HG02973 (cell line): Measurements from ENCODE around the gene PRPF38B.
A peak's percentile ranks its signal among the peaks of the same experiment; 100 is the strongest.

Experiments
- ATAC-seq: cut with Tn5 transposase; IDR thresholded peaks from one replicate; pipeline ENCODE4 v1.9.1; 2021; ENCODE audit warnings: moderate library complexity; ENCODE audit not compliant: unreplicated experiment

The PRPF38B gene

DNA sequence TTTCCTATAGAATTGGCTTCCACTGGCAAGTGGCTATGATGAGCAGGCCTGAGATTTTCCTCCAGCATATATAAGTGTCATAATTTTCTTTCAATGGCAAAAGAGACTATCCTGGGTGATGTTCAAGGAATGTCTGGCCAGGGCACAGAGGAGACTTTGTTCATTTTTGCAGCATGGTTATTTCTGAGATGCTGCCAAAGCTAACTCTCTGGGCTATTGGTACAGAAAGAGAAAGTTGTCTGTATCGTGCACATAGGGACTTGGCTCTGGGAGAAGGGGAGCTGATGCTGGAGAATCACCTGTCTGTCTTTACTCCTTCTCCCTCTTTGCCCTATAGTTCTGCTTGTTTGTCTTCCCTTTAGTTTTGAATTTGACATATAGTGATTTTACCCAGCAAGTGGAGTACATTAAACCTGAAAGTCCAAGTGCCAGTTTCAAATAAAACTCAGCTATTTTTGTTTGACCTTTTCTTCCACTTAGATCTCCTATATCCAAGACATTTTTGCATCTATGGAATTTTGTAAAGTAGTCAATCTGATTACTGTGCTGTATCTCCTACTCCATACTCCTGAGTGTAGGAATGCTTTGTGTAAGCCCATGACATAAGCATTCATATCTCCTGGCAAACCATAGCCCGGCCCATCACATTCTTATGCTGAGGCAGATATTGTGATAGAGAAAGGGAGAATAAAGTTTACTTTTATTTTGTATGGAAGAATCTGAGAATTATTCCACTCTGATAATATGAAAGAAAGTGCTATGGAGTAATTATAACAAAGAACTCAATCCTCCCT is 24.5 kb downstream of the PRPF38B start:
- no peak for ATAC-seq

DNA sequence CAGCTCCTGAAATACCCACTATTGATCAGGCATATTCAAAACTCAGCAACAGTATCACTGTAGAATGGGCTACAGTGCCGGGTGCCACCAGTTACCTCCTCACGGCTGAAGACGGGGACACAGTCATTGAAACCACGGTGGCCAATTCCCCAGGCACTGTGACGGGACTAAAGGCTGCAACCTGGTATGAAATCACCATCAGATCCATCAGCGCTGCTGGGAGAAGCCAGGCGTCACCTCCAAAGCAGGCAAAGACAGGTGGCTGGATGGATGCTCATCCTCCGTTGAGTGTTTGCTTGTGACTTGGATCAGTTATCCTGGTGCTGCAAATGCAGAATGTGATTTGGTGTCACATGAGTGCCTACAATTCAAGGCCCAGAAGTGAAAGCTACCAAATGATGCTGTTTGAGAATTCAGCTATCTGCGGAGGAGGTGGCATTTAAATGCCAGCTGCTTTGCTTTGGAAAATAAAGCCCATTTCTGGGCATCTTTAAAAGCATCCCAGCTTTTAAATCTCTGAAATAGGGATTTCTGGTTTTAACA is 25.7 kb downstream of the PRPF38B start:
- ATAC-seq: no peak

DNA sequence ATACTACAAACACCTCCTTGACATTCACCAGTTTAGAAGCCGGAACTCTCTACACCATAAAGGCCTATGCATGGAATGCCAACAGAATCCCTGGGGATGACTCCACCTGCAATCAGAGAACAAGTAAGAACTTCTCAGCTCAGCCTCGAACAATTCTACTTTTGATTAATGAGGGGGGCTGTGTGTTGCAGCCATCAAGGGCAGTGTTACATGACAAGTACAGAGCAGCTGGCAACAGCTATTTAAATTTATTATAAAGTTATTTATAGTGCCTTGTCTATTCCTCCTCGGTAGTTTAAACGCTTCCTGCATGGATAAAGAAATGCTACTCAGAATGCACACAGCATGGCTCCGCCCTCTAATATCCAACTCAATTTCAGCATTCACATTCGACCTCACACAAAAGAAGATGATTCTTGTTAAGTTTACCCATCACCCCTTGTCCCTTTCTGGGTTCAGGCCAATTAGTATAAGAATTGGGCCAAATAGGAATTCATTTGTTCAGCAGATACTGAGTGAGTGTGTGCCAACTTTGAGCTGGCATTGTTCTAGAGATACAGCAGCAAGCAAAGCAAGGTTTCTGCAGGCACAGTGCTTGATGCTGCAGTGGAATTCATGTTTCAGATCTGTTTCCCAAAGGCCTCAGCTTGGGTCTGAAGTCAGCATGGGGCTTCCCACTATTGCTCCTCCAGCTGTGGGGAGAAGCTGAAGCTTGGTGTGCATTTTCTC is 27.0 kb downstream of the PRPF38B start:
- no peak for ATAC-seq

DNA sequence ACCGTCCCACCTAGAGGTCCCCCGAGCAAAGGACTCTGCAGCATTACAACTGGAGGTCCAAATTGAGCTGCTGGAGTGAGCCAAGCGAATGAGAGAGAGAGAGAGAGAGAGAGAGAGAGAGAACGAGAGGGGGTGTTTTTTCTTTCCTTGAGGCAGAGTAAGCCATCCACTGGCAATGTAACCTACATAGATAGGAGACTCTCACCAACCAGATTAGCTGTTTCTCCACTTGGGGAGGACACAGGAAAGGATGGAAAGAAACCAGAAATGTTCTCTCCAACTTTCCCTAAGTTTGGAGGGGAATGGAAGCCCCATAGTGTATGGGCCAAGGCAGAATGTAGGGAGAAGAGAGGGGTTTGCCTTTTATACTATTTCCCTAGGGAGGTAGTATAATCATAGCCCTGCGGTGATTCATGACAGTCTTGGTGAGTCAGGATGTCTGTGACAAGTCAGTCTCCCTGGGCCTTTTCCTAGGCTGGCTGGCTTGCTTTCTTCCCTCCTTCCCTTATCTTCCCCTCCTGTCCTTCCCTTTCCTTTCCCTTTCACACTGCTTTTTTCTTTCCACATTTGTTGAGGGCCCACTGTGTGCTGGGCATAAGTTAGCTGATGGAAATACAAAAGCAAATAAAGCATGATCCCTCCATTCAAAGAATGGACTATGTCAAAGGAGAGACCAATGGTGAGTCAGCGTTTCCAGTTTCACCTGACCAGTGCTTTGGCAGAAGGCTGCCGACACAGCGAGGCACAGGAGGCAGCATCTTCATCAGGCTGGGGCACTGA is 27.7 kb downstream of the PRPF38B start:
- no peak for ATAC-seq

DNA sequence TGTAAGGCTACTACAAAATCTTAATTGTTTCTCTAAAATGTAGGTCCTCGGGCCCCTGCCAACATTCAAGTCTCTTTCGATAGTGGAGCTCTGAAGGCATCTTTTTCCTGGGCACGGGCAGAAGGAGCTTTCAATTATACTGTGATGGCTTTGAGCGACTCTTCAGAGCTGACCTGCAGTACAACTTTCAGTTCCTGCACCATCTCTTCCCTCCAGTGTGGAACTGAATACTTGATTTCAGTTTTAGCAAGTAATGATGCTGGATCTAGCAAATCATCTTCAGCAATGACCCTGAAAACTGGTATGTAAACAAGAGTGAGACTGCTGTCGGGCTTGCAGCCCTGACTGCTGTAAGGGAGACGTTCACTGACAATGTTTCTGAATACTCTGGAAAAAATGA is 30.2 kb downstream of the PRPF38B start:
- ATAC-seq: no peak

DNA sequence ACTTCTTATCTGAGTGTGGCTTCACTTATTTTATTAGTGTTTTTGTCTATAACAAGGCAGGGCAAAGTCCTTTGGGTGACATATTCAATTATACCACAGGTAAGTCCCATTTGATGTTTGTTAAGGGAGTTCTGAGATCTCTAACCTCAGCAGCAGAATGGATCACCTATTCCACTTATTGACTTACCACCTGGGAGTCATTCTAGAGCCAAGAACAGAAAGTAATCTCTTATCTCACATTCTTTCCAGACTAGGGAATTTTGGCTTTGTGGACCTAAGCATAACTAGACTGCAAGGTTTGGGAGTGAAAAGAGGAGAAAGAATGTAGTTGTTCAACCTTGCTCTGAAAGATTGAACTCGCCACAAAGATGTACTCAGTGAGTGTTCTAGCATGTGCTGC is 33.8 kb downstream of the PRPF38B start:
- no peak for ATAC-seq

DNA sequence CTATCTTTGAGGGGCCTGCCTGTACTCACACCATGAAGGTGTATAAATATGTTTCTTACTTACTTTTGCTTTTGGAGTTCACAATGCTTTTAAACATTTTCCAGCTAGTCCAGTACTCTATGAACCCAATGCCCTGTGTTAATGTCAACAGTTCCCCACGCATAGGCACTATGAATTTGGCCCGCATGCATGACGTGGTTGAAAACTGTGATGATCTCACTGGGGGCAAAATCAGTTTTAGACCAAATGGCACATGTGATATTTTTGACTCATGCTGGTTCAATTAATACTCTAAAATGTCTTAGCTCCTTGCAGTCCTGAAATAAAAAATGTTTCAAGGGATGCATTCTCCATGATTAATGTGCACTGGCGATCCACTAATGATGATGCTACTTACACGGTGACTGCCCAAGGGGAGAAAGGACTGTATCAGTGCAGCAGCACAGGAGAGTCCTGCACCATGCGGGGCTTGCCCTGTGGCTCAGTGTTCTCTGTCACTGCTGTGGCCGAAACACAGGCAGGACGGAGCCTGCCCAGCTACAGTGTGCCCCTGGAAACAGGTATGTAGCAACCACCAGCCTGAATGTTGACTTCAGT is 36.3 kb downstream of the PRPF38B start:
- ATAC-seq: no peak

DNA sequence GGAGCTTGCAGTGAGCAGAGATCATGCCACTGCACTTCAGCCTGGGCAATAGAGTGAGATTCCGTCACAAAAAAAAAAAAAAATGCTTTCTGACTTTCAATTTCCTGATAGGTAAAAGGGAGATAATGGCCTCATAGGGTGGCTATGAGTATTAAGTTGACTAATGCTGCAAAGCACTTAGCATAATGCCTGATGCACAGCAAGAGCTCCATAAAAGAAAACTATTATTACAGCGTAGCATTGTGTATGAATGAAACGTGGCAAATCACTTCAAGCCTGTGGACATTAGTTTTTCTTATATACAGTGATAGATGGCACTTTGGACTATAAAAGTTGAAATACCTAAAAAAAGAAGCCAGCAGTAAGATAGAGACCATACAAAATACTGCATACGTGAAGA is 37.4 kb downstream of the PRPF38B start:
- ATAC-seq: no peak

DNA sequence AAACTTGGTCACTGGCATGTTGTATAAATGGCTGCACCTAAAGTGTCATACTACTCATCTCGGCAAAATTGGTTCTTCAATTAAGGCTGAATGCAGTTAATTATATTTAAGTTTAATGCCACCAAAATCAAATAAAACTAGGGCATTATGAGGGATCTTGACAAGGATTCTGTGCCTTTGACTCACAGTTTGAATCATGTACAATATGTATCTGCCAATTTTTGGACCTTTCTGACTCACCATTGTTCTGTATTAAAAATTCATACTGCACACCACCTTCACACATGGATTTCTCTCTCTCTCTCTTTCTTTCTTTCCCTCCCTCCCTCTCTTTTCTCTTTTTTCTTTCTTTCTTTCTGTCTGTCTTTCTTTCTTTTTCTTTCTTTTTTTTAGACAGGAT is 40.3 kb downstream of the PRPF38B start:
- no peak for ATAC-seq

DNA sequence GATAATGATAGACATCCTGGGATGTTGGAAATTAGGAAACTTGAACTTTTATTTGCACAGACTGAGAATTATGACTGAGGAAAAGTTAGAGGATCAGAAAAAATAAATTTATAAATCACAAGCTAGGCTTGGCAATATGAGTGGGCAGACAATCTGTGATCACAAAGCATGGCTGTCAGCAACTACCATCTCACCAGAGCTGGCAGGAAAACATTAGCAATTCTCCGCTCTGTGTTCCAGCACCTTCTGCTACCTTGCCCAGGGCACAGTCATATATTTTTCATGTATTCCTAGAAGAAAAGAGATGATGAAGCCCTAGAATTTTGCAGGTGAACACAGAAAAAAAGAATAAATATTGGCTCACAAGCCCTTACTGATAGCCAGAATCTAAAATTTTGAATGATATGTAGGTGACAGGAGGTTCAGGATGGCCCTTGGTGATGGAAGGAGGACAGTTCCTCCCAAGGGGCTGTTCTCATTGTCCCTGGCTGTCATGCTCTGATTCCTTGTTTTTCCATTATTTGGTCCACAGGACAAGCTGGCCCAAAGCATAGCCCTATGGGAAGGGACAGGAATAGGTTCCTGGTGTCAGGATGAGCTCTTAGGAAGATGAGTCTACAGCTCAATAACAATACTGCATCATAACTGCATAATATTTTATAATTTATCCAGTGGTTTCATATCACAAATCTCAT is 42.2 kb downstream of the PRPF38B start:
- no peak for ATAC-seq

DNA sequence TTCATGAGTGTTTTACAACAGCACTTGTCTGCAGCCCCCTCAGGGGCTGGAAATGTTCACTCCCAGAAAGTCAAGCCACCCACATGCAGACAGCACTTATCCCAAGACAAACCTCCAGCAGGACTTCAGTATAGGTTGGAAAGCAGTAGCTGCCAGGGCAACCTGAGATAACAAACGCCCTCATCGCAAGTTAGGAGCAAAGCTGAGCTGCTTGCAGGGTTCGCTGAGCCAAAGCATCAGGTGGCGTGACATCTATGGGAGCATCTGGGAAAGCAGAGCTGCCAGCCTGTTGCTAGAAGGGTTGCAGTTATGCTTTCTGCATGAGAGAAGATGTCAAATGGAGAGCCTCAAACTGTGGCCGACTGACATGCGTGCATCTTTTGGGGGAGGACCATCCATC is 50.1 kb downstream of the PRPF38B start:
- no peak for ATAC-seq

DNA sequence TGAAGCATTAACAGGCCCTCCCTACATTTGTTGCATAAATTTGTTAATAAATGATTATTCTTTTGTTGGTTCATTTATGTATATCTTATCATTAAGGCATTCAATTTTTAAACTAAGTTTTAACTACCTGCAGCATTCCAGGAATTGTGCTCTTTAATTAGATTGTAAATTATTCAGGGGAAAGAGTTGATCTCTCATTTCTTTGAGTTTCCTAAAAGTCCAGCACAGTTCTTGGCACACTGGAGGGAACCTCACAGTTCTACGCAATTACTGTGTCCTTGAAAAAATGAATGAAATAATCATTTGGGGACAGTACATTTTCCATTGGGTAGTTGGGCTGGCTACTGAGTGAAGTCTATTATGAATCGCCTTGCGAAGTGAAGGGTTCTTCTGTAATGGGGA is 53.9 kb downstream of the PRPF38B start:
- no peak for ATAC-seq

DNA sequence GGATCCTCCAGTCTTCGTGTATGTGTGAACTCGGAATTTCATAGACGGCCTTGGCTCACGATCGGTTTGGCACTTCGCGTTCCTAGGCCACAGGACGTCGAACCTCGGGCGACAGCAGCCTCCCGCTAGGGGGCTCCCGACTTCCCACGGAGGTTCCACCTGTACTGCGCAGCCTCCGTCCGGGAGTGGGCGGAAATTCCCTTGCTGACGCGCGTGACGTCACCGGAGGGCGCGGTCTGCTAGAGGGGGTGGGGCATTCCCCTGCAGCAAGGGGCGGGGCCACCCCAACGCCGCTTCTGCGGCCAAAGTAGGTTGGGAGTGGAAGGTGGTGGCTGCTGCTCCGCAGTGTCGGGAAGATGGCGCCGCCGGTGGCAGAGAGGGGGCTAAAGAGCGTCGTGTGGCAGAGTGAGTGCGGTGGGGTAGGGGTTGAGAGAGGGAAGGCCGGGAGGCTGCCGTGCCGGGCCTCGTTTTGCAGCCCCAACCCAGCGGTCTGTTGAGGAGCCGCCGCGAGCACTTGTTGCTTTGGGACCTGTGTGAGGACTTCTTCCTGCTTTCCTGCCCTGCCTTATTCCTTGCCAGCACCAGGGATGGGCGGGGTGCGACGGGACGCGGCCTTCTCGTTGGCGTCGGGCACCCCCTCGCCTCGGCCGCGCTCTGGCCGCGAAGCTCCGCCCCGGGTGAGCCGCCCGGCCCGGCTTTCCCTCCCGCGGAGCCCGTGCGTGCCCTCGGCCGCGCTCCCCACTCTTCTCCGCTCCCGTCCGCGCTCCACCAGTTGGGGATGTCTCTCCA is 54.5 kb downstream of the PRPF38B start, which contains the start of gene STXBP3:
TSS of gene STXBP3 (plus strand) at position 293 of the 789 bp plus-strand sequence. CDS start at position 357, 64 bp downstream.
- ATAC-seq: peak; percentile 82

DNA sequence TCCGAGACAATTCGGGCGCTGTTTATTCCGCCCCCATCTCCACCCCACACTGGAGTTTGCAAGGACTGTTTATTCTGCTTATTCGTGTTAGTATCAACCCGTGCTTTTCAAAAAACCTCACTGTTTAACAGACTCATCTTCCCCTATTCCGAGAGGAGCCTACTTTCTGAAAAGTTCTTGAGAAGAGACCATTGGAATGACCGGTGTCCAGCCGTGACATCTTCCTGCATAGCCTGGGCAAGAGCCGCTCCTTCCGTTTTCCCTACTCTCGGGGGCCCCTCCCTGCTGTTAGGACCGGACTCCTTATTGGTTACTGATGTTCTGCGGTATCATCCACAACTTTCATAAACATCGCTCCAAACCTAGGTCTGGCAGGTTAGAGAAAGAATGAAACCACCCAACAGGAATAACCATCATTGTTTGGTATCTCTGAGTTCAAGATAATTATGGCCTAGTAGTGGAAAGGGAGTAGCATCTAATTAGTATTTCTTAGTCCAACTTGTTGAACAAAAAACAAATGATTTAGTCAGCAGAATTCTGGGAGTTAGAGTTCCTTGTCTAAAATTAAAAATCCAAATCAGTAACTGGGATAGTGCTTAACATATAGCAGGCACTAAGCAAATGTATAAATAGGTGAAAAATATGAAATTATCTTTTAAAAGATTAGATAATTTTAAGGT is 55.2 kb downstream of the PRPF38B start:
- peak; percentile 28 for ATAC-seq

DNA sequence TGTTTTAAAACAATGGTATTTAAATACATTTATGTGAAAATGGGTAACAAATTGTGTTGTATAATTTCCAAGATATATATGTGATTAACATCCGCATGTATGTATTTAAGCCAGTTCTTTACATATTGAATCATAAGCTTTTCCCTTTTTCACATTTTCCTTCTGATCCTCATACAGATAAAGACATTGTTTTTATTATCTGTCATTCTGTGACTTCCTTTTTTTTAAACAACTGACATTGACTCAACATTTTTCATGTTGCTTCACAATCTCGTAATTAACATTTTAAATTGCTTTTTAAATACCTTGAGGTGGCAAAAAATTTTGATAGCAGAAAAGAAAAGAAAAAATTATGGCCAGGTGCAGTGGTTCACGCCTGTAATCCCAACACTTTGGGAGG is 55.8 kb downstream of the PRPF38B start:
- no peak for ATAC-seq

DNA sequence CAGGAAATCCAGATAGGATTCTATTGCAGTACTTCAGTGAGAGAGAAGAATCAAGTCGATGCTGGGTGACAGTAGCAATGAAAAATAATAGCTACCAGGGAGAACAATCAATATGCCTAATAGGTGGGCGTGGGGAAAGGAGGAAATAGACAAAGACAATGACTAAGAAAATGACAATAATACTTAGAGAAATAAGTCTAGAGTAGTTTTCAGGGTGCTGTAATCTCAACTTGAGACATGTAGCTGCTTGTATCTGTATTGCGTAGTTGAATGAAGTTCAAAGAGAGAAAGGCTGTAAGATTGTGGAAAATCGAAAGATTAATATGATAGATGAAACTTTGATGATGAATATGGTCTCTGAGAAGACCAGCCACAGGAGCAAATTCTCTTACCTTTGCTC is 57.0 kb downstream of the PRPF38B start:
- no peak for ATAC-seq

DNA sequence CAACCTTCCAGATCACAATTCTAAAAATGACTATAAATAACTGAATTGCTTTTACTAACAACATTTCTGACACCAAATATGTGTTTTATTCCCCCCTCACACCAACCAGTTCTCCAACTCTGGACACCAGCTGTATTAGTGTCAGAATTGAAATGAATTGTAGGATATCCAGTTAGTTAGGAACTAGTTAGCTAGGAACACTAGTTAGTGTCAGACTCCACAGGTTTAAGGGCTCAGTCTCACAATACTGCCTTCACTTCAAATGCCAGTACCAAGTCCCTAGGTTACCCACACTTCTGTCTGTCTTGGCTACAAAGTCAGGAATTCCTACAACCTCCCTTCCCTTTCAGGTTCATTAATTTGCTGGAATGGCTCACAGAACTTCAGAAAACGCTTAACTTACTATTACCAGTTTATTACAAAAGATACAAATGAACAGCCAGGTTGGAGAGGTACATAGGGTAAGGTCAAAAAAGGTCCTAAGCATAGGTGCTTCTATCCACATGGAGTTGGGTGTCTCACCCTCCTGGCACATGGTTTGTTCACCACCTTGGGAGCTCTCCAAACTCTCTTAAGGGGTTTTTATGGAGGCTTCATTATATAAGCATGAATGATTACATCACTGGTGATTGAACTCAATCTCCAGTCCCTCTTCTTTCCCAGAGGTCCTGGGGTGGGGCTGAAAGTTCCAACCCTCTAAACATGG is 58.5 kb downstream of the PRPF38B start:
- no peak for ATAC-seq
